Measurements from ENCODE around the gene IRF2BP2.

DNA sequence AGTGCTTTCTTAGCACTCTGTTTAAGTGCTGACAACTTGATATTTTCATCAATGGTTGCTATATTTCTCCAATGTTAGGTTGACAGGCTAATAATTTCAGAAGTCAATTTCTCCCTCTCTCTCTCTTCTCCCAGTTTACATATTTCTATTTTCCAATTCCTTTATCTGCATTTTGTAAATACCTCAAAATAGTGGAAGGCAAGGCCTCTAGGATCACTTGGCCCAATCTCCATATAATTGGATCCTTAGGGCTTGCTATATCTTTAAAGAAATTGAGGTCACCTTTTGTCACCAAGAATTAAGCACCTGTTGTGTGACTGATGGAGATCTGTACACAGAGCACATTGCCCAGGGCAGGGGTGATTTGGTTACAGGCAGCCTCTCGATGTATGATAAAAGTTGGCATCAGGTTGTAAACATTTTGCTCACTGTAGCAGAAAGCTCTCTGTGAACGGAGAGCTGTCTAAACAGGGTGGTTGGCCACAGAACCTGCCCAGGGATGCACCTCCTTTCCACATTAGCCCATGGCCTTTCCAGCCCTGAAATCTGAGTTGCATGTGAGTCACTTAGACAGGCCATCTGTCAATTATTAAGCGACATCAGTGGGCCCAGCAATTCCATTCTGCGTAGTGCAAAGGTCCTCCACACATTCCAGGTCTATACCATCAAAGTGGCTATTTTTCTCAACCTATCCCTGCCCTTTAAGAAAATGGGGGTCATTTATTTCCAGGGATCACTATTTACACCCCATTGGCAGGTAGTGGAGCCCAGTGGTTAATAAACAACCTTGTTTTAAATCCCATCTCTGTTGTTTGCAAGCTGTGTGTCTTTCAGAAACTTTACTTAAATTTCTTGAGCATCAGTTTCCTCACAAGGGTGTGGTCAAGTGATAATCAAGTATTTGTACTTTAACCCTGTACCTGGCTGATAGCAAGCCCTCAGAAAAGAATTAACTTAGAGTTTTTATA lies 29.1 kb upstream of the IRF2BP2 start:
- TF ChIP-seq, protein P1, sequence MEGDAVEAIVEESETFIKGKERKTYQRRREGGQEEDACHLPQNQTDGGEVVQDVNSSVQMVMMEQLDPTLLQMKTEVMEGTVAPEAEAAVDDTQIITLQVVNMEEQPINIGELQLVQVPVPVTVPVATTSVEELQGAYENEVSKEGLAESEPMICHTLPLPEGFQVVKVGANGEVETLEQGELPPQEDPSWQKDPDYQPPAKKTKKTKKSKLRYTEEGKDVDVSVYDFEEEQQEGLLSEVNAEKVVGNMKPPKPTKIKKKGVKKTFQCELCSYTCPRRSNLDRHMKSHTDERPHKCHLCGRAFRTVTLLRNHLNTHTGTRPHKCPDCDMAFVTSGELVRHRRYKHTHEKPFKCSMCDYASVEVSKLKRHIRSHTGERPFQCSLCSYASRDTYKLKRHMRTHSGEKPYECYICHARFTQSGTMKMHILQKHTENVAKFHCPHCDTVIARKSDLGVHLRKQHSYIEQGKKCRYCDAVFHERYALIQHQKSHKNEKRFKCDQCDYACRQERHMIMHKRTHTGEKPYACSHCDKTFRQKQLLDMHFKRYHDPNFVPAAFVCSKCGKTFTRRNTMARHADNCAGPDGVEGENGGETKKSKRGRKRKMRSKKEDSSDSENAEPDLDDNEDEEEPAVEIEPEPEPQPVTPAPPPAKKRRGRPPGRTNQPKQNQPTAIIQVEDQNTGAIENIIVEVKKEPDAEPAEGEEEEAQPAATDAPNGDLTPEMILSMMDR (conservative IDR thresholded peaks at IDR 0.05 in 1 of 2, IDR thresholded peaks at IDR 0.05 in 1 of 2; ENCODE audit: low read depth in 1 of 2, low read length in 2 of 2), result no peak
- no peak for TF ChIP-seq EZH2 (IDR thresholded peaks at IDR 0.05; ENCODE audit: low read length, missing control alignments)
